ENCODE measurements around the gene ALDOB.

- TF ChIP-seq SUZ12 (IDR thresholded peaks at IDR 0.05): no peak
- TF ChIP-seq SP1 (IDR thresholded peaks at IDR 0.05): no peak
- no peak for TF ChIP-seq CTBP1 (IDR thresholded peaks at IDR 0.05; ENCODE audit: borderline replicate concordance)
- TF ChIP-seq FOXA1 (IDR thresholded peaks at IDR 0.05): no peak
- no peak for TF ChIP-seq FOXK2 (IDR thresholded peaks at IDR 0.05)
- no peak for TF ChIP-seq ARNT (IDR thresholded peaks at IDR 0.05)
- no peak for TF ChIP-seq ELF4 (IDR thresholded peaks at IDR 0.05)
- TF ChIP-seq ZNF384 (IDR thresholded peaks at IDR 0.05): no peak
Measured at GRCh38 chr9:101443364-101443771, 7.8 kb upstream of the ALDOB start.
